DND-41 (cell line): ENCODE results near the gene ZNF511.

Experiments
- ATAC-seq: fragments of 200-7000 bp; cut with Tn5 transposase; 3 replicates; pipeline ENCODE4 v1.9.1; 2021; ENCODE audit warnings: low read depth; ENCODE audit not compliant: insufficient read depth
- DNase-seq: peaks from one replicate; pipeline ENCODE4 v3.0.0-alpha.2; 2020
- H2AFZ ChIP-seq: 2 replicates; pipeline ENCODE4 v1.6.0; 2012; ENCODE audit warnings: low read depth, low read length
- H3K27ac ChIP-seq: 2 replicates; pipeline ENCODE4 v1.5.1; 2012; ENCODE audit warnings: low read length, inconsistent platforms
- H3K27me3 ChIP-seq: fragments of 200-600 bp; sonication (generic); 2 replicates; pipeline ENCODE4 v1.6.0; 2012; ENCODE audit warnings: low read length, mild to moderate bottlenecking, inconsistent platforms; ENCODE audit not compliant: insufficient read depth, poor library complexity
- H3K36me3 ChIP-seq: 2 replicates; pipeline ENCODE4 v1.5.1; 2012; ENCODE audit warnings: low read length, inconsistent platforms; ENCODE audit not compliant: insufficient read depth
- H3K4me1 ChIP-seq: 2 replicates; pipeline ENCODE4 v1.5.1; 2012; ENCODE audit warnings: mild to moderate bottlenecking, low read length; ENCODE audit not compliant: insufficient read depth
- H3K4me2 ChIP-seq: 2 replicates; pipeline ENCODE4 v1.6.0; 2012; ENCODE audit warnings: mild to moderate bottlenecking, moderate library complexity, low read length, inconsistent platforms; ENCODE audit not compliant: insufficient read depth
- H3K4me3 ChIP-seq, 2 experiments: fragments of 200-600 bp in 1 of 2; shearing (Covaris generic) in 1 of 2; 2 replicates each; pipeline ENCODE4 v1.5.1; 2012 to 2016; ENCODE audit warnings: inconsistent platforms in 2 of 2, low read length in 2 of 2, mild to moderate bottlenecking in 2 of 2, low read depth in 1 of 2, moderate library complexity in 1 of 2
- H3K79me2 ChIP-seq: 2 replicates; pipeline ENCODE4 v1.6.0; 2012; ENCODE audit warnings: low read length, inconsistent platforms; ENCODE audit not compliant: insufficient read depth
- H3K9ac ChIP-seq: 2 replicates; pipeline ENCODE4 v1.6.0; 2012; ENCODE audit warnings: low read depth, mild to moderate bottlenecking, inconsistent platforms, low read length, moderate library complexity
- H3K9me3 ChIP-seq: 2 replicates; pipeline ENCODE4 v1.5.1; 2012; ENCODE audit warnings: low read length, moderate library complexity, mild to moderate bottlenecking, inconsistent platforms; ENCODE audit not compliant: insufficient read depth, severe bottlenecking
- H4K20me1 ChIP-seq: 2 replicates; pipeline ENCODE4 v1.6.0; 2012; ENCODE audit warnings: low read length; ENCODE audit not compliant: insufficient read depth
- CTCF ChIP-seq: IDR thresholded peaks from 2 replicates; pipeline ENCODE4 v1.5.1; 2012; ENCODE audit warnings: borderline replicate concordance, low read length, moderate library complexity, mild to moderate bottlenecking; ENCODE audit not compliant: poor library complexity, severe bottlenecking; ENCODE audit errors: extremely low read depth
- EZH2 ChIP-seq: IDR thresholded peaks from 3 replicates; pipeline ENCODE4 v1.6.1; 2012; ENCODE audit warnings: borderline replicate concordance, low read depth, mild to moderate bottlenecking, moderate library complexity, low read length, inconsistent platforms; ENCODE audit not compliant: severe bottlenecking

Gene ZNF511

GRCh38 chr10:133310399-133310755 is 1.7 kb downstream of the ZNF511 start:
- TF ChIP-seq CTCF (no peak), EZH2 (no peak)
- Histone ChIP-seq H3K79me2 (peaks cover 36% of the 10 kb centered on the region), H3K36me3 (peaks cover 36% of the 10 kb centered on the region), H3K27ac (no peak overlapping the region), H3K9me3 (no peaks in the 10 kb centered on the region), H3K4me1 (peaks cover 31% of the 10 kb centered on the region), H3K27me3 (no peaks in the 10 kb centered on the region), H2AFZ (no peak overlapping the region), H3K4me3 (no peak overlapping the region), H3K9ac (no peak overlapping the region), H4K20me1 (peaks cover 45% of the 10 kb centered on the region), H3K4me2 (0 out of 2 replicates have a peak overlapping the region, but pooled peaks have one; percentile 97)
- ATAC-seq (no peak), DNase-seq (no peak)

- Histone ChIP-seq H3K9ac (no peak overlapping the region), H3K4me1 (peaks cover 27% of the 10 kb centered on the region), H3K27me3 (no peaks in the 10 kb centered on the region), H3K27ac (no peak overlapping the region), H3K9me3 (no peaks in the 10 kb centered on the region), H3K79me2 (peaks cover 32% of the 10 kb centered on the region), H3K4me3 (no peak overlapping the region), H4K20me1 (peaks cover 41% of the 10 kb centered on the region), H3K36me3 (peaks cover 36% of the 10 kb centered on the region), H2AFZ (no peak overlapping the region), H3K4me2 (no peak overlapping the region)
- ATAC-seq: no peak
- no peak for DNase-seq
- TF ChIP-seq CTCF (no peak), EZH2 (no peak)
Observed at GRCh38 chr10:133310789-133311188, 2.1 kb downstream of the ZNF511 start.

GRCh38 chr10:133311570-133311969 is 2.9 kb downstream of the ZNF511 start:
- Histone ChIP-seq H3K9ac (no peak overlapping the region), H3K9me3 (no peaks in the 10 kb centered on the region), H3K4me2 (no peak overlapping the region), H3K36me3 (peaks cover 36% of the 10 kb centered on the region), H3K4me3 (no peak overlapping the region), H3K27ac (no peak overlapping the region), H3K4me1 (peaks cover 26% of the 10 kb centered on the region), H2AFZ (no peak overlapping the region), H4K20me1 (peaks cover 35% of the 10 kb centered on the region), H3K79me2 (peaks cover 25% of the 10 kb centered on the region), H3K27me3 (no peaks in the 10 kb centered on the region)
- ATAC-seq (no peak), DNase-seq (no peak)
- no peak for TF ChIP-seq EZH2
- TF ChIP-seq CTCF: no peak
